HG02759 (cell line): ENCODE data around the gene NDUFS7.
"Not testable (repeated sequence)": the region's sequence is repeated elsewhere in the genome, so short reads cannot be mapped to it uniquely, and the experiment has no call there.

Source experiments
- ATAC-seq: cut with Tn5 transposase; IDR thresholded peaks from one replicate; pipeline ENCODE4 v1.9.1; 2021; ENCODE audit warnings: mild to moderate bottlenecking, moderate library complexity; ENCODE audit not compliant: unreplicated experiment

The NDUFS7 gene

GRCh38 chr19:1429750-1430149 is 46.0 kb downstream of the NDUFS7 start:
- ATAC-seq = no peak

GRCh38 chr19:1430246-1430645 is 46.5 kb downstream of the NDUFS7 start:
- ATAC-seq = no peak

- no peak for ATAC-seq
These were observed 48.2 kb downstream of the NDUFS7 start for GRCh38 chr19:1431759-1432506.

GRCh38 chr19:1432507-1432887 is 48.8 kb downstream of the NDUFS7 start:
- no peak for ATAC-seq

- no peak for ATAC-seq
These were observed 49.7 kb downstream of the NDUFS7 start for GRCh38 chr19:1433119-1434039.

GRCh38 chr19:1434040-1434366 is 50.3 kb downstream of the NDUFS7 start:
- no peak for ATAC-seq

- no peak for ATAC-seq
These were observed 50.9 kb downstream of the NDUFS7 start for GRCh38 chr19:1434577-1435060.

- ATAC-seq = no peak
These were observed 51.8 kb downstream of the NDUFS7 start for GRCh38 chr19:1435378-1435989.

- no peak for ATAC-seq
These were observed 53.9 kb downstream of the NDUFS7 start for GRCh38 chr19:1437609-1438008.

- peak; percentile 82 for ATAC-seq
These were observed 54.6 kb downstream of the NDUFS7 start, which contains the start of gene RPS15 for GRCh38 chr19:1438035-1438932. Gene RPS15 (plus strand): TSS chr19:1438396. CDS start chr19:1438426, 30 bp downstream.

- no peak for ATAC-seq
These were observed 55.2 kb downstream of the NDUFS7 start for GRCh38 chr19:1438933-1439354.

- ATAC-seq = not testable (repeated sequence)
These were observed 56.1 kb downstream of the NDUFS7 start for GRCh38 chr19:1439525-1440417.

GRCh38 chr19:1440418-1440801 is 56.7 kb downstream of the NDUFS7 start:
- ATAC-seq = no peak

GRCh38 chr19:1441022-1441426 is 57.3 kb downstream of the NDUFS7 start:
- no peak for ATAC-seq

GRCh38 chr19:1441677-1442438 is 58.2 kb downstream of the NDUFS7 start:
- ATAC-seq = no peak
